HG03378 (cell line): ENCODE results near the gene SLIT3.

ENCODE experiments used
- ATAC-seq: cut with Tn5 transposase; IDR thresholded peaks from one replicate; pipeline ENCODE4 v1.9.1; 2021; ENCODE audit warnings: mild to moderate bottlenecking, moderate library complexity; ENCODE audit not compliant: unreplicated experiment

The SLIT3 gene

GRCh38 chr5:169300468-169301385 lies at the start of gene SLIT3:
Gene SLIT3 (minus strand): TSS chr5:169301139. CDS start chr5:169300709, 430 bp downstream.
- ATAC-seq, result no peak

GRCh38 chr5:169350016-169350415 lies 49.1 kb upstream of the SLIT3 start:
- peak; percentile 78 for ATAC-seq

GRCh38 chr5:169347786-169348185 lies 46.8 kb upstream of the SLIT3 start:
- ATAC-seq, result no peak

GRCh38 chr5:169344629-169345028 lies 43.7 kb upstream of the SLIT3 start:
- ATAC-seq, result no peak

GRCh38 chr5:169343766-169344165 lies 42.8 kb upstream of the SLIT3 start:
- ATAC-seq, result no peak

- ATAC-seq, result no peak
Measured at GRCh38 chr5:169341556-169341955, 40.6 kb upstream of the SLIT3 start.

- ATAC-seq, result peak; percentile 94
Measured at GRCh38 chr5:169339869-169340268, 38.9 kb upstream of the SLIT3 start.

GRCh38 chr5:169336242-169336641 lies 35.3 kb upstream of the SLIT3 start:
- ATAC-seq, result no peak

- ATAC-seq, result no peak
Measured at GRCh38 chr5:169335806-169336205, 34.9 kb upstream of the SLIT3 start.

GRCh38 chr5:169333518-169333917 lies 32.6 kb upstream of the SLIT3 start:
- ATAC-seq, result no peak

- ATAC-seq, result no peak
Measured at GRCh38 chr5:169331292-169331852, 30.4 kb upstream of the SLIT3 start.

- ATAC-seq, result no peak
Measured at GRCh38 chr5:169328401-169328800, 27.5 kb upstream of the SLIT3 start.

- no peak for ATAC-seq
Measured at GRCh38 chr5:169325273-169325672, 24.3 kb upstream of the SLIT3 start.

GRCh38 chr5:169318556-169318955 lies 17.6 kb upstream of the SLIT3 start:
- no peak for ATAC-seq

- no peak for ATAC-seq
Measured at GRCh38 chr5:169307646-169308045, 6.7 kb upstream of the SLIT3 start.

- no peak for ATAC-seq
Measured at GRCh38 chr5:169305366-169305765, 4.4 kb upstream of the SLIT3 start.

- no peak for ATAC-seq
Measured at GRCh38 chr5:169304175-169304574, 3.2 kb upstream of the SLIT3 start.

GRCh38 chr5:169303119-169303515 lies 2.2 kb upstream of the SLIT3 start:
- ATAC-seq, result no peak

- no peak for ATAC-seq
Measured at GRCh38 chr5:169302491-169303118, 1.7 kb upstream of the SLIT3 start.

GRCh38 chr5:169301986-169302385 lies 1.0 kb upstream of the SLIT3 start:
- no peak for ATAC-seq

GRCh38 chr5:169301386-169301934 lies 521 bp upstream of the SLIT3 start:
- ATAC-seq, result no peak
